LHCN-M2 (cell line): ENCODE measurements around the gene GRIK2. TPM values are rescaled to one million over a fixed set of nuclear protein-coding genes. Genes with fewer than 3 reads are reported as not detected.
"Not testable (repeated sequence)": the region's sequence is repeated elsewhere in the genome, so short reads cannot be mapped to it uniquely, and the experiment has no call there.

Source experiments
- DNase-seq: peaks from one replicate; pipeline ENCODE4 v3.0.0-alpha.2; 2012; ENCODE audit warnings: low read depth
- total RNA-seq: library from RNA; depleted of rRNA; stranded (reverse); fragments of >200 nt; gene quantifications from 2 replicates; pipeline ENCODE4 v1.2.3, GENCODE V29; 2014

GRIK2 gene
- total RNA-seq, 1 experiment from 2014 or later, result 2.9 TPM

DNA sequence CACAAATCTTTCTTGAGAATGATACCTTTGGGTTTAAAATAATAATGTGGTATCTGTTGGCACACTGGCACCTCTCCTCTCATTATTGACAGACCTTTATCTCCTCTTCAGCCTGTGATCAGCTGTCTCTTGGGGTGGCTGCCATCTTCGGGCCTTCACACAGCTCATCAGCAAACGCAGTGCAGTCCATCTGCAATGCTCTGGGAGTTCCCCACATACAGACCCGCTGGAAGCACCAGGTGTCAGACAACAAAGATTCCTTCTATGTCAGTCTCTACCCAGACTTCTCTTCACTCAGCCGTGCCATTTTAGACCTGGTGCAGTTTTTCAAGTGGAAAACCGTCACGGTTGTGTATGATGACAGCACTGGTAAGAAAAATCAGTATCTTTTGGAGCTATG, 232.8 kb downstream of the GRIK2 start:
- DNase-seq, result no peak

DNA sequence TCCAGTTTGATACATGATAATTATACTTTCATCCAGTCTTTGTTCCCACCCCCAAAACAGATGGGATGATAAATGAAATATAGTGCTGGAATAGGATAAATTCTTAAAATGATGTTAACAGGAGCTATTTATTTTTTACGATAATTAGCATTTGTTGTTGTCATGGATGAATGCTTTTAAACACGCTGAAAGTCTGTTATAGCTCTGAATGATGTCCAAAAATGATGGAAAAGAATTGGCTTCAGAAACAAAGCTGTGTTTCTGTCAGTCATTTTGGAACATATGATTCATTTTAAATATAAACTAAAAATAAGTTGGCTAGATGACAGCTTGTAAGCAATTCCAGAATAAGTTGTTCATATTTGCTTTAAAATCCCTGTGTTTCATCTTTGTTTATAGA, 237.4 kb downstream of the GRIK2 start:
- DNase-seq, result no peak

DNA sequence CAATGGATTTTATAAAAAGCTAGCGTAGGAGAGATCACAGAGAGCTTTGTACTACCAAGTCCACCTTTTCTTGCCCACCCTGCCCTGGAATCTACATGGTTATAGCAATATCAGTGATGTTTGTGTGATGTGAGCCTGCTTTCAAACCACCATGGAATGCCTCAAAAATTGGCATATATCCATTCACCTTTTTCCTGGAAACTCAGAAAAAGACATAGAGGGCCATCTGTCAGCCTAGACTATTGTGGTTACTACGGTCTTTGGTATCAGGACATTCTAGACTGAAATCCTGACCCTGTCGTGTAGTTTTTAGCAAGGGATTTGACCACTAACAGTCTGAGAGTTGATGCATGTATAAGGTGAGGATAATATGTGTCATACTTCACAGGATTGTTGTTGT, 239.6 kb downstream of the GRIK2 start:
- DNase-seq, result no peak

DNA sequence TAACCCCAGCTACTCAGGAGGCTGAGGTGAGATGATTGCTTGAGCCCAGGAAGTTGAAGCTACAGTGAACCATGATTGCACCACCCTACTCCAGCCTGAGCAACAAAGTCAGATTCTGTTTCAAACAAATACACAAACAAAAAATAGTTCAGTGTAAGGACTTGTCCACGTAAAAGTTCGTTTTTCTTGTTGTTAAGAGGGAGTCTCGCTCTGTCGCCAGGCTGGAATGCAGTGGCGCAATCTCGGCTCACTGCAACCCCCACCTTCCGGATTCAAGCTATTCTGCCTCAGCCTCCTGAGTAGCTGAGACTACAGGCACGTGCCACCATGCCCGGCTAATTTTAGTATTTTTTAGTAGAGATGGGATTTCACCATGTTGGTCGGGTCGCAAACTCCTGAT, 245.4 kb downstream of the GRIK2 start:
- DNase-seq, result not testable (repeated sequence)

DNA sequence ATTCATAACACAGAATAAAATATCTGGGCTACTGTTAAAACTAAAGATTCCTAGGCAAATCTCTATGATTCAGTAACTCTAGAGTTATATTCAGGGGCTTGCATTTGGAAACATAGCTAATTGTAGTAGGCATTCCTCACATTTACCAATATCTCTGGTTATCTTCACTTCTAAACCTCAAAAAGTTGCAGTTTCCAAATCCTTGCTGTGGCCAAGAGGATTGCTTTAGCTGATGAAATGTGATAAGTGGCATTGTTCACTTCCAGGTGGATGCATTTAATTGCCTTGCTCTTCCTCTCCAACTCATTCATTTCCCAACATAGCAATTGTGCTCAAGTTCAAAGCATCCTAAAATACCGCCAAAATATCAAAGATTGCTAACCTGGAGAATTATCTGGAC, 246.6 kb downstream of the GRIK2 start:
- no peak for DNase-seq

DNA sequence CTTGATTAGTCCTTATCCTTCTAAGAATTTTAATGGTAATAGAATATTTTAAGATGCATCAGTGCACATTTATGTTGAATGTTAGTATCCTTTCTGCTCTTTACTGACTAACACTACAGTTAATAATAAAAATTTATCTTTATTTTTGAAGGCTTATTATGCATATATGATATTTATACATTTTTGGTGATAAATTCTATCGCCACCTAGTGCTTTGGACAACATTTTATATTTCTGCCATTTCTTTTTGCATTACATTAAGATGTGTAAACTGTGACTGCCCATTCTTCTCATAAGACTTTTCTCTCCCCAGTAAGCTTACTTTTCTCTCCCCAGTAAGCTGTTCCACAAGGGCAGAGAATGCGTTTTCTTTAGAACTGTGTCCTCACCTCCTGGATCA, 252.3 kb downstream of the GRIK2 start:
- no peak for DNase-seq

DNA sequence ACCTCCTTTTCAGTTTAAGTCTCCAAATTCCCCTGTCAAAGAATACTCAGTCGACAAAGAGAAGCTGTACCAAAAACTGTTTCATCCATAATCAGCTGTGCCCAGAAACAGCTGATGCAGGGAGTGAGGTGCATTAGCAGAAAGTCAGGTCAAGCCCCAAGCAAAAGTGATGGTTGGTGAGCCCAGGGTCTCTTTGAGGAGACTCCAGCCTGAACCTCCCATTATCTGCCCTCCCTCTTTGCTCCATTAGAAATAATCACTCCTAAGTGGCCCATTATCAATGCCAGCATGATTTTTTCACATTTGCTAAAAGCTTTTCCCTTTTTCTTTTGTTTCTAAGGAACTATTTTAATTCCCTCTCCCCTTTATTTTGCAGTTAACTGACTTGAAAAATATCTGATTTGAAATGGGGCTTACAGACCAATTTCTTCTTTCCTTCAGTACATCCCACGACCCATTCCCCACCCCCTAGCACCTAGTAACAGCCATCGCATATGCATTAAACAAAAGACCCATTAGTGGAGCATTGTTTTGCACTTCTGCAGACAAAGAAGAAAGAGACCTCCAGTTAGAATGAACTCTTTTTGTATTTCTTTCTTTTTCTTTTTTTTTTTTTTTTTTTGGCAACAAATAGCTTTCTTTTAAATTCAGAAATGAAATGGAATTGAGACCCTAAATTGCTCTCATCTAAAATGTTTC, 257.0 kb downstream of the GRIK2 start:
- no peak for DNase-seq

DNA sequence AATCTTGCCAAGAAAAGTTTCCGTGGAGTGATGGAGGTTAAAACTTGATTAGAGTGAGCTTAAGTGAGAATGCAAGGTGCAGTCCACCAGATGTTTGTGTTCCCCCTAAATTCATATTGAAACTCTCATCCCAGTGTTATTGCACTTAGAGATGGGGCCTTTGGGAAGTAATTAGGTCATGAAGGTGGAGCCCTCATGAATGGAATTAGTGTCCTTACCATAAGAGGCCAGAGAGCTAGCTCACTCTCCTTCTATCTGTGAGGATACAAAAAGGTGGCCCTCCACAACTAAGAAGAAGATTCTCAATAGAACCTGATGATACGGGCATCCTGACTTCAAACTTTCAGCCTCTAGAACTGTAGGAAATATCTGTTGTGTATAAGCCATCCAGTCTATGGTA, 258.6 kb downstream of the GRIK2 start:
- DNase-seq, result no peak

DNA sequence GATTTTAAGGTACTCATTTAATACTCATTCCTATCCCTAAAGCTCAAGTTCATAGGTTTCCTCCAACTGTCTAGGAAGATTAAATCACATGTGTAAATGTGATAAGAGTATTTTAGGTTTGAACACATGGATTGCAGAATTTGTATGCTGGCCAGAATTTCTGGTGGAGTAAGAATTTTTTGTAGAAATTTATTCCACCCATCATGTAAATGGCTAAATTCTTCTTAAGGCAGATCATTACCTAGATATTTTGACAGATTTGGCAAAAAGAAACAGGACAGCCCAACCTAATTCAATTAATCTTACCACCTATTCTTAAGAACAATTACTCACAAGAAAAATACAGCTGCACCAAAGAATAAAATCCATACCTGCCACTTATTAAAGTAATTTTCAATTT, 261.6 kb downstream of the GRIK2 start:
- DNase-seq, result no peak

DNA sequence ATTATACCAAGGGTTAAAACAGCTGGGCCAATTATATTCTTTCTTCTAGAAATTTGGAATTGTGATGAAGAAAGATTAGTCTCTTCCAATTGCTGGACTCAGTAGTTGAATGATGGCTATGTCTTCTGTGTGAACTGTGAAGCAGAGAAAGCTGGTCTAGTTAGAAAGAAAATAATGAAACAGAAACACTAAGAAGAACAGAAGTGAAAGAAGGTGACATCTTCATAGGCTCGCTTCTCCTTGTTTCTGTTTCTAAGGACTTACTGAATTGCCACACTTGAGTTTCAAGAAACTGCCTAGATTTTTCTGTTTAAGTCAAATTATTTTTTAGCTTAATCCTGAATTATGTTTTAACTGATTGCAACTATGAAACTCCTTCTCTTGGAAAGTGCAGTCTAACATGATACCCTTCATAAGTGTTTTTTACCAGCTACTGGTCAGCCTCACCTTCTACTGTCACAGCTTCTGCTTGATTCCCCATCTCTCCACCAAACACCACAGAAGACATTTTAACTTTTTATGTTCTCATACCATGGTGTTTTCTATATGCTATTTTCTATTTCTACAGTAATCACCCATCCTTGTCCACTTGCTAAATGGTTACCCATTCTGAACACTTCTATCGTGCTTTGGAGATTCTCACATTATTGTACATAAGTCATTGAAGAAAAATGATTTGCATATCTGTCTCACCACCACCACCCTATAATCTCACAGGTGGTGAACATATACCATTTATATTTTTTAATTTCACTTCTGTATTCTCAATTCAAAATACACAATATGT, 268.8 kb downstream of the GRIK2 start:
- DNase-seq, result no peak

DNA sequence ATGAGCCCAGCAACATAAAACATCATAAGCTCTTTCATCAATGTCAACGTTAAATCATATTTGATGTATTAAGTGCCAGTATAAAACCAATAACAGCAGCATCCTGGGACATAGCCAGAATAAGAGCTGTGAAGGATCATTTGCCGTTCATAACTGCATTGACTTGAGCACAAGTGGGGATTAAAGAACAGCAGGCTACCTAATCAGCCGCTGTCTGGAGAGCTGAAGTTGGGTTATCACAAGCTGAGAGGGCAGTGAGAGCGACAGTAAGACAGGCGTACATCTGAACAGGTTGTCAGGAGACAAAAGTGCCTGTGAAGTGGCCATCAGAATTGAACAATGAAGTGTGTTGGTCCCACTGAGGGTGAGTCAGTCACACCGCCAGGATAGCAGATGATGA, 269.6 kb downstream of the GRIK2 start:
- DNase-seq, result no peak

DNA sequence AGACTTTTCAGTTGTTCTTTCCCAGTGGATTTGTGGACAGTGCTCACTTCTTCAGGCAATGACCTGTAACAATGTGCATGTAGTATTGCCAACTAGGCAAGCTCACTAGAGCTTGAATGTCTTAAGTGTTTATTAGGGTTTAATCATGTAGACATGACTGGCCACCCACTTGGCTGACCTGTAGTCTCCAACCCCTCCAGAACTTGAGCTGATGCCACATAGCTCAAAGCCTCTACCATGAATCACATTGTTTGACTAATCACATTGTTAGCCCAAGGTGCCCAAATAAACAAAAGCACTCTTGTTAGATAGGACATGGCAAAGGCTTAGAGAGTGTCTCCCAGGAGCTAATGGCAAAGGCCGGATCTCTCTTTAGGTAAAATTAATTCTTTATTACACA, 272.7 kb downstream of the GRIK2 start:
- DNase-seq, result peak; percentile 77

DNA sequence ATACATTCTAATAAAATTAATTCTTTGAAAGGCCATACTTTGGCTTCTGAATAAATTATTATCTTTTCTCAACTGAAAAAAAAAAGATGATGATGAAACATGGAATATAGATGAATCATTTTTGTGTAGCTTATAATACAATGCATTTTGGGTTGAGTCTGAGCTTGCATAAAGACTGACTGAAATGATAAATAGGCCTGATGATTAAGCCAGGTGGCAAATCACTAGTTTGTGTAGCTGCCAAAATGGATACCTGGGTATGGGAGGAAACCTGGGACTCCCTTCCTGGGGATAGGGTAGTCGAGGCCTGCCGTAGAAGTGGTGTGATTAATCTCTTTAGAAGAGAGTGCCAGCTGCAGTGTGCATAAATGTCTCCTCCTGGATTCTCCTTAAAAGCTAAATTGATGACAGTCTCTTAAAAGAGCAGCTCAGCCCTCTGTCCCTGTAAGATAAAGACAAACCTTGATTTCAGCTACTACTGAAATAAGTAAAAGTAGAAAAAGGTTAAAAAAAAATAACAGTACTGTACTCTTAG, 275.1 kb downstream of the GRIK2 start:
- DNase-seq, result no peak

DNA sequence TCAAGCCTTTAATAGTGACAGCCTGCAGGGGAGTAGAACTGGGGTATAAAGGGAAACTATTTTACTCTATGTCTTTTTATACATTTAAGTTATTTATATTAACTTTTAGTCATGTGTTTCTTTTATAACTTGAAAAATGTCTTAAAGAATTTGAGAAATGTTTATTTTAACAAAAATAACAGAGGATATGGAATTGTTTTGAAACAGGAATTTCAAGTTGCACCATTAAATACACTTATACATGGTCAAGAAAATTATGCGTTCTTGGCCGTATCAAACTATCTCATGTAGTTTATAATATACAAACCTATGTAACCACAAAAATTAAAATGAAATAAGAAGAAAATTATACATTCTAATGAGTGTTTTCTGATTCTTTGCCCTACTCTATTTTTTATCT, 282.7 kb downstream of the GRIK2 start:
- DNase-seq, result no peak

DNA sequence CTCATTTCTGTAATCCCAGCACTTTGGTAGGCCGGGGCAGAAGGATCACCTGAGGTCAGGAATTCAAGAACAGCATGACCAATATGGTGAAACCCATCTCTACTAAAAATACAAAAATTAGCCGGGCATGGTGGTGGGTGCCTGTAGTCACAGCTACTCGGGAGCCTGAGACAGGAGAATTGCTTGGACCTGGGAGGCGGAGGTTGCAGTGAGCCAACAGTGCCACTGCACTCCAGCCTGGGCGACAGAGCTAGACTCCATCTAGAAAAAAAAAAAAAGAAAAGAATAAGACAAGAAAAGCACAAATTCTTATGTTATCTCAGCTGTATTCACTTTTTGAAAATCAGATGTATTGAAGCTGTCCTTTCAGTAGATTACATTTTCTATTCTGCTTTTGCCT, 289.4 kb downstream of the GRIK2 start:
- no peak for DNase-seq

DNA sequence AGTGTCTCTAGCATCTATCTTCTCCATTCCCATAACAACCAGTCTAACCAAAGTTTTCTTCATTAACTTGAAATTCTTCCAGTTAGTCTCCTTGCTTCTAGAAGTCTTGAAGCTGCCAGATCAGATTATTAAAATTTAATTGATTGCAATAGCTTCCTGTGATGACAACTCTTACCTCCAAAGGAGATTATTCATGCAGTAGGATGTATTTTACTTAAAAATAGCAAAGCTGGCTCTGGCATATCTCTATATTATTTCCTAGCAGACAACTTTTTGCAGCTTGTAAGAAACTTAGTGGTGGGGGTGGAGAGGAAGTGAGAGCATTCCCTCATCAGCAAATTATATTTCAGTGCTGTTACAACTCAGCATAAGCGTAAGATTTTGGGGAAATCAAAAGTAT, 290.4 kb downstream of the GRIK2 start:
- no peak for DNase-seq

DNA sequence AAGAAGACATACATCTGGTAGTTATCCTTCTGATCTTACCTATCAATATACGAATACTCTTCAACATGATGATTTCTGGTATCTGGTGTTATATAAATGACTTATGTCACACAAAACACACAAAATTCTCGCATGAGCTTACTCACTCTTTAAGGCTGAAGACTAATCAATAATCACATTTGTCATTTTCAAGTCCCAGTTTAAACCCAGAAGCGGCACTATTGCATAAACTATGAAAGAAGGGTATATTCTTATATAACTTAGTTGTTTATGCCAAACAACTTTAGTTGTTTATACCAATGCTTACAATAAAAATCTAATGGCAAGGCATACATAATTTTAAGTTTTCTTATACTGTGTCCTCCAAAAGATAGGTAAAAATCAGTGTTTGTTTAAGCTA, 293.1 kb downstream of the GRIK2 start:
- DNase-seq, result no peak

DNA sequence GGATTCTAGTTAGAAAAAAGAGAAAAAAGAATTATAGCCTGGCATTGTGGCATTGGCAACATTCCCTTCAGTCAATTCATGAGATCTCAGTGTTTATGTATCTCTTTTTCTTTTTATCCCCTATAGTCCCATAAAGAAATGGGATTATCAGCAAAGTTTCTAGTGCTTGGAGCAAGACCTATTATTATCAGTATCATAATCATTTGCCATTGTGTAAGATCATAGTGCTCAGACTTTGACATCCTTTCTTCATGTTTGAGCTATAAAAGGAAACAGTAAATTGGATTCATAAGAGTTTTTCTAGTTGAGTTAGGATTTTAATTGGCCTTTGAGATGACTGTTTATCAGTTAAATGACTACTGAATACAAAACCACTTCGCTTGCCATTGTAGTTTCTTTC, 295.6 kb downstream of the GRIK2 start:
- no peak for DNase-seq

DNA sequence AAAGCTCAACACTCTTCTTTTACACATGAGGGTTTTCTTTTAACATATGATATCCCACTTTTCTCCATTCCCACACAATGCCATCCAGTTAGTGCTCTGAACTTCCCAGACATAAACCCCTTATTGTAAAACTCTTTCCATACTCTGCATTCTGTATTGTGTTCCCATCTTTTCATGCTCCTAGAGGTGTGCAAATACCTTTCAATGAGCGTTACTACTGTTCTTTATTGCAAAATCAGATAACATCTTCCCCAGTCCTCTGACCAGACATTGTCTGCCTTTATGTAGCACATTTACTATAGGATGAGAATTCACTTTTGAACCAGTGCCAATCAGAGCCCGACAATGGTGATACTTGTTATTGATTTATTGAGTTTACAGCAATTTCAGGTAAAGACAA, 296.2 kb downstream of the GRIK2 start:
- DNase-seq, result no peak

DNA sequence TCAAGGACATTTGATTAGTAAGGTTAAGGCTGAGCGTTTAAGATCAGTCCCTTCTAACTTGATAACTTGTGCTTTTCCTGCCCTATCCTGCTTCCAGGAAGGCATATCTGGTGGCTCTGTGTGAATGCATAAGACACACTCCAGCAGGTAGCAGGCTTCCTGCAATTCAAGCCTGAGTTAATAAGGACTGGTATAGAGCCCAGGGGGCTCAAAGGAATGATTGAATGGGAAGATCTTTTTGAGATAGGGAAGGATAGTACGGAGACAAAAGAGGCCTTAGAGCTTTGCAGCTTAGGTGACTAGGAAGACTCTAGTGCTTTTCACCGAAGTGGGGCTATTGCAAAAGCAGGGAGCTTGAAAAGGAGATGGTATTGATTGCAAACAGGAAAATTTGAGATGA, 307.1 kb downstream of the GRIK2 start:
- no peak for DNase-seq

DNA sequence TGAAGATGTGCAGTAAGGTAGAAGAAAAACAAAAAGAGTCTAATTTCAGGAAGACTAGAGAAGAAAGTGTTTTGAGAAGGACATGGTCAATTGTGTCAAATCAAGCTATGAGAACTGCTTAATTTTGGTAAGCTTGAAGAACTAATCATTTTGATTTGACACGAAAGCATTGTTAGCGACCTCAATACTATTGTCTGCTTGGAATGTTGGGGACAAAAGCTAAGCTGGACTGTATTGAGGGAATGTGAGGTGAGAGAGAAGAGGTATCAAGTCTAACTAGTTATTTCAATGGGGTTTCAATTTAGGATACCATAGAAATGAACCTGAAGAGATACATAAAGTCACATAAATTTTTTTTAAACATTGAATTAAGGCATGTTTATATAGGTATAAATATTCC, 309.8 kb downstream of the GRIK2 start:
- no peak for DNase-seq

DNA sequence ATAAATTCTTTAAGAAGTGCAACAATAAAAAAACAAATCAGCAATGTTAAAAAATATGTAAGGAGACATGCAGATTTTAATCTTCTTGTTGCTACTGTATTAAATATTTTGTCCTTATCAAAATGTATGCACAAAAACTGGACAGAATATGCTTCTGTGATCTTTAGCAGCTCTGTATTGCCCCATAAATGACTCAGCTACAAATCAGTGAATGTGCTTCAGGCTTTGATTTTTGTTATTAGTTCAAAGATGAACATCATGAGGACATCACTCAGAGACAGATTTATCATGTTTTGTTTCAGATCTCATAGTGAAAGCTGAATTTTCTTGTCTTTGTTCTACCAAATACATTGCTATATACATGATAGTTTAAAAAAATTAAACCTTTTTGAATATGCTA, 312.4 kb downstream of the GRIK2 start:
- peak; percentile 11 for DNase-seq

DNA sequence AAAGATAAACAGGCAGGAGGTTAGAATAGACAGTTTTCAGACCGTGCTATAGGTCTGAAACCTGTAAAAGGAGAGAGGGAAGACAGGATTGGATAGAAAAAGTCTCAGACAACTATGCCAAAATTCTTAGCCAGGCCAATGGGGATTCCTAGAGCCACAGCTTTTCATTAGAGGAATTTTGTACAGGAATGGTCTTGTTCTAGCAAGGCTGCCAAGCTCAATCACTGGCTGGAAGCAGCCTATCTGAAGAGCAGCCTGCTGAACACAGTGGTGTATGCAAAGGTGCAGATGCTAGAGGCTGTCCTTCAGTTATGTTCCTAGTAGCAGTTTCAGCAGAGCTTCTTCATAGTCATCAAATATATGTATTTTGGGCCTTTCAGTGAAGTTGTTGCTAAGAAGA, 313.1 kb downstream of the GRIK2 start:
- no peak for DNase-seq
